HG02973 (cell line): ENCODE results near the gene ACTN1.

Source experiments
- ATAC-seq: cut with Tn5 transposase; IDR thresholded peaks from one replicate; pipeline ENCODE4 v1.9.1; 2021; ENCODE audit warnings: moderate library complexity; ENCODE audit not compliant: unreplicated experiment

The ACTN1 gene

GRCh38 chr14:68970038-68970612, 9.0 kb downstream of the ACTN1 start:
- ATAC-seq, result no peak

DNA sequence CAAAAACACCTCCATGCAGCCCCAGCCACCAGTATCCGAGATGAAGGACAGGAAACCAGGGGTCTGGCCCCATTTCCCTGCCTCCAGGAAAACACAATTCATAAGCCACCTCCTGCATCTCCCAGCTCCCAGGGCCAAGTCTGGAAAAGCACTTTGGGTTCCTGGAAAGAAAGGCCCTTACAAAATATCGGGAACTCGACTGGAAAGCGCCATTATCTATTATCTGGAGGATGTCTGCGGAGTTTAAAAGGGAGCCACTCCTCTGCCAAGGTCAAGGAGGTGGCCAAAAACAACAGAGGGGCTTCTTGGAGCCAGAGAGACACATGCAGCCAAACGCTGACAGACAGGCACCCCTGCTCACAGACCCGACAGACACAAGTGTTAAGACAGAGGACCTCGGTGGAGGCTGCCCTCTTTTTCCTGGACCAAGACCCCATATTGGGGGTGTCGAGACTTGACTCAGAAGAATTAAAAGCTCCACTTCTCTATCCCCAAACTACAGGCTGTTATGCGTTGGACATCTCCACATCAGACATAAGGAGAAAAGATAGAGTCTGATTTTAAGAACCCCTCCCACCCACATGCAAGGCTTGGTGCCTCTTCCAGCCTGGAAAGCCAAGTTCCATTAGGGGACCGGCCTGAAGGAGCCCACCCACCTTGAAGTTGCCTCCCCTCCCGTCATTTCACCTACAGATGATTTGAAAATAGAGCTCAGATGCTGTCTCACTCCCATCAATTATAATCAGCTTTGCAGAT, 9.6 kb downstream of the ACTN1 start:
- ATAC-seq, result no peak

DNA sequence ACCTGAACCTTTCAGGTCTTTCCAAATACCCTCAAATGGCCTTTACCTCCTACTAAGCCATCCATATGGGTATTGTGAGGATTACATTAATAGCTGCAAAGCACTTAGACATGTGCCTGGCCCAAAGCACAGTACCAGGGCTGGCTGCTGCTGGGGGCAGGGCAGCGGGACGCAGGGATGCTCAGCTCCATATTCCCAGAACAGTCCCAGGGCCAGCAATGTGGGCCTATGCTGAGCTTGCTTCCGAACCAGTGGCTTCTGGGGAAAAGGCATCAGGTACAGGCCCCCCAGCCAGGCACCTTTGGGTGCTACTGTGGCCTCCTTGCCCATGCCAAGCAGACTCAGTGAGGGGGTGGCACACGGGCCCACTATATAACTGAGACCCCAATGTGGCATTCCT, 10.4 kb downstream of the ACTN1 start:
- ATAC-seq, result no peak

DNA sequence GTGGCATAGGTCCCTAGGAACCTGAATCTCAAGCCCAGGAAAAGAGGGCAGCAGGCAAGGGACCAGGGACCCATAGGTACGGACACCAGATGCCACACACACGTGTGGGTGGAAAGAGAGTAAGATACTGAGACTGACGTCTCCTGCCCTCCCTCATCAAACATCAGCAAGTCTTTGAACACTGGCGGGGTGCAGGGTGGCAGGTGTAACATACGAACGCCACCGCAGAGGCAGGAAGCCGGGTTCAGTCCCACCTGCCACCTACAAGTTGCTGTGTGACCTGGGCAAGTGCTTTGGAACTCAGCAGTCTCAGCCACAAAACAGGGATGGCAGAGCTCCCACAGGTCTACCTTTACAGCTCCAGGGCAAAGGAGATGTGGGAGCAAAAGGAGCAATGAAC, 11.1 kb downstream of the ACTN1 start:
- ATAC-seq, result no peak

DNA sequence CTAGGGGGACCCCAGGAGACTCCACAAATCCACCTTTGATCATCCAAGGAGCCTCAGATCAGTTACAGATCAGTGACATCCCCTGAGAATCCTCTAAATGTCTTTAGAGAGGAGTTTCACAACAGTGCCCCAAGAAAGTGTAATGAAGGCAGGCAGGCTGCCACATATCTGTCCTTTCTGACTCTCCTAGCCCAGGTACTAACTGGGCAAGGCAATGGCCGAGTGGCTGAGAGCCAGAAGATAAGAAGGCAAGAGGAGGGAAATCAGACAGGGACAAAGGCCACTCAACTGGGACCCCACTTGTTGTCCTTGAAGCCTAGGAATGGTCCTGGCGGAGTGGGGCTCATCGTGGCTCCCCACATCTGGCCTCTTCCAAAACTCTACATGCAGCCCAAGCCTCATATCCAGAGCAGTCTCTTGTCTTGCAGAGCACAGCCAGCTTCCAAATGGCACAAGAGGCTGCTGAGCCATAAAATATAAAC, 11.6 kb downstream of the ACTN1 start:
- ATAC-seq, result no peak

DNA sequence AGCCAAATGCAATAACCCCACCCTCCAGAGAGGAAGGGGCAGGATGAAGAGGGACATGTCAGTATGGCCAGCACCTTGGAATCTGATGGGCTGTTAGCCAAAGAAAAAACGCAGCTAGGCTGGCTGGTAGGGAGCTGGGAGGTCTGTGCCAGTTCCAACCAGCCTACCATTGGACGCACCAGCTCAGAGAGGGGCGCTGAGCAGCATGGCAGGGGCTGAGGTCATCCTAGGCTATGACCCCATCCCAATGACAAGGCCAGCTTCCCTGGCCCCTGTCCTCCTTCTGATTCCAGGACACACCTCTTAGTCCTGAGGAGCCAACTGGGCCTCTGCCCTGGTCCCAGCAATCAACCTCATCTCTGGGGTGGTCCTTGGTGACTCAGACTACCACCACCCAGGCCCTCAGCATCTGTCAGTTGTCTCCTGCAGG, 12.2 kb downstream of the ACTN1 start:
- no peak for ATAC-seq

DNA sequence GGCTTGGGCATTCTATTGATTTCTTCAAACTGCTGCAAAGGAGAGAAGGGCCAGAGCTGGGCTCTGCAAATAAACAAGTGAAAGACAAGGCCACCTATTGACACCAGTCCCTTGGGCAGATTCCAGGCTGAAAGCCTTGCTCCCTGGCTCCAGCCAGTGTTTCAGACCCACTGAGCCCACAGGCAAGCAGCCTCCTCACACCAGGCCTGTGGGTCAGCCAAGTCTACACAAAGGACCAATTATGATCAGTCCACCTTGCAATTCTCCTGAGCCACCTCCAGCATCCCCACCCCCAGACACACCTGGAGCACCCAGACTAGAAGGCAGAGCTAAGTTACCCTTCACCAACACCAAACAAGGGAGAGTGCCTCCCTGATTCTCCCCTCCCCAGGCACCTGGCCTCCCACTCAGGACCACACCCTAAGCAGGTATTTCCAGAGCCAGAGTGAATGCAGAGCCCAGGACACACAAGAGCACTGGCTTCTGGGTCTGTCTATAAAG, 13.8 kb downstream of the ACTN1 start:
- no peak for ATAC-seq

- no peak for ATAC-seq
Observed at GRCh38 chr14:68964300-68965093, 14.6 kb downstream of the ACTN1 start.

DNA sequence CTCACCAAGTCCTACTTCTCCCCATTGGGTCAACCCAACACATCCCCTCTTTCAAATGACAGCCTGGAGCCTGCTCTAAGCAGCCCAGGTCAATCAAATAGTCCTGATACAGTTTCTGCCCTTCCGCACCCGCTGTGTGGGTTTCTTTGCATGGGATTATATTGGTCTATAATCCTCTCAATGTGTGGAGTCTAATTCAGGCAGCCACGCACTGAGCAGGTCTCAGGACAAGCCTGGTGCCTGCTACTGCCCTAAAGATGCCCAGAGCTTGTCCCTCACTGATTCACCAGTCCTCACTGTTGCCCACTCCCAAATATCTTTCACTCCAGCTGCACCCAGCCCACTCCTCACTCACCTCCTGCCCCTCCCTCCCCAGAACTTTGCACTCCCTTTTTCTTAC, 16.4 kb downstream of the ACTN1 start:
- no peak for ATAC-seq

DNA sequence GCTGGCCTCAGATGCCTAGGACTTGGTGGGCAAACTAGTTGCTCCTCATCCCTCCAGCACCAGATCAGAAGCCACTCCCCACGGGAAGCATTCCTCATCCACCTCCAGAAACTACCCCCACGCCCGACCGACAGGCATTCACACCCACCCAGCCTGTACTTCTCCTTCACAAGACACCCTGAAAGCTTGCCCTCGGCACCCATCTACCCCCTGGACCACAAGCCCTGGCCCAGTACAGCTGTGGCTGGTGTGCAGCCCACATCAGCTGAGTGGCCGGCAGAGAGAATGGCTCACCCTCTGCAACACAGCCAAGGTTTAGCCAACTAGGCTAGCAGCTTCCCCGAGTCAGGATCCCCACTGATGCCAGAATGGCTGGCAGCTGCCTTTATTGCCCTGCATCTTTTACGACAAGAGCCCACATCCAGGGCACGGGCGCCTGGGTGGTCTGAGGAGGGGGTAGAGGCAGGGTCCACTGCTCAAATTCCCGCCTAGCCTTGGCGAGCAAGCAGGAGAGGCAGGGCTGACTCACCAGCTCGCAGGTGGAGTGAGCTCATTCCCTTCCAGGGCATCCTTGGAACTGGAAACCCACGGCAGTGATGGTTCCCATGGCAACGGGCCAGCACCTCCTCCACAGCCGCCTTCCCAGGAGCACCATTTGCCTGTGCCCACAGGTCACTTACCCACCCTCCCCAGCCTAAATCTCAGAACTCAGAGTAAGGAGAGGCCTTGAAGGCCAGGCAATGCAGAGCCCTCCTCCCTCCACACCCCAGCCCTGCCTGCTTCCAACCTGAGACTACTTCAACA, 17.1 kb downstream of the ACTN1 start:
- ATAC-seq, result no peak

DNA sequence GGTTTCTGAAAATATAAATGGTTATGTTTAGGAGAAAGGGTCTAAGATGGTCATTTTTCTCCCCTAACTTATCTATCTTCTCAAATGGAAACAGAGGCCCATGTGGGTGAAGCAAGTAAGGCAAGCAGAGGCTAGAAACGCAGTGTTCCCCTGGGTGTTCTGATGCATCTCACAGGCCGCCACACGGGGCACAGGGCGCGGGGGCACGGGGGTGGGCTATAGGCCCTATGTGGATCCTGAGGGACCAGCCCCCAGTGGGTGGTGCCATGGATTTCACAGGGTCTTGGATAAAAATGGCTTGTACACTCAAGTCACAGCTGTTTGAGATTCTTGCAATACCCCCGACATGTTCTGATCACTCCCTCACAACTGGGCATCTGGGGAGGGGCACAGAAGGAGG, 17.7 kb downstream of the ACTN1 start:
- no peak for ATAC-seq

GRCh38 chr14:68960123-68960522, 19.0 kb downstream of the ACTN1 start:
- no peak for ATAC-seq

DNA sequence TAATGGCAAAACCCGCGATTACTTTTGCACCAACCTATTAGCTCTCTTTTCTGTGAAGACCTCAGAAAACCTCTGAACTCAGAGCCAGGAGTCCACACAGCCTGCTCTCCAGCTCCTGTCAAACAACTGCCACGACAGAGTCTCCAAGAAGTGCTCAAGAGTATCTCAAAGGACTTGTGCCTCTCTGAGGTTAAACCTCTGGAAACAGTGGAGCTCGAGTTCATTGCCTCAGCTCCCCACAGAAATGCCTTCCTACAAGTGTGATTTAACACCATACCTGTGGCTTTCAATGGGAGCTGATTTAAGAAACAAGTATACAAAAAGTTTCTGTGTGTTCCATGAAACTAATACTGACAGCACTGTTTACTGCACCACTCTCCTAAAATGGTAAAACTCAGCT, 20.1 kb downstream of the ACTN1 start:
- ATAC-seq, result no peak

GRCh38 chr14:68958553-68958952, 20.5 kb downstream of the ACTN1 start:
- ATAC-seq, result no peak

DNA sequence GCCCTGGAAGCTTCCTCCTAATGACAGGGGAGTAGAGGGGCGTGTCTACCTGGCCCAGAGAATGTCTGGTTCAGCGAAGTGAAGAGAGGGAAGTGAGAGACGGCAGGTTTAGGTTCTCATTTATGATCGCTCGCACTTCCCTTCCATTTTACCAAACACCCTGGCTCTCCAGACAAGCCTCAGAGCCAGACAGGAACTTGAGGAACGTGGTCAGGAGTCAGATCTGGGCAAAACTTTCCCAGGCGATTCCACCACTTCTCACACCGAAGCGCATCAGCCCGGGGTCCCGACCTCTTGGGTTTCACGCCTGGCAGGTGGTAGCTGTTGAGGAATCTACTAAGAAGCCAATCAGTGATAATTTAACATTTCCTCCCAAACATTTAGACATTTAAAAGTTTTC, 21.3 kb downstream of the ACTN1 start:
- no peak for ATAC-seq

GRCh38 chr14:68956724-68957123, 22.4 kb downstream of the ACTN1 start:
- ATAC-seq, result no peak

- ATAC-seq, result no peak
Observed at GRCh38 chr14:68955851-68956179, 23.3 kb downstream of the ACTN1 start.

- ATAC-seq, result no peak
Observed at GRCh38 chr14:68955164-68955850, 23.8 kb downstream of the ACTN1 start.

- ATAC-seq, result no peak
Observed at GRCh38 chr14:68953196-68953555, 25.9 kb downstream of the ACTN1 start.

GRCh38 chr14:68952531-68953195, 26.4 kb downstream of the ACTN1 start:
- ATAC-seq, result no peak
